Keratinocyte (primary cell): ENCODE results near the gene ABCD1. TPM values are rescaled to one million over a fixed set of nuclear protein-coding genes. Genes with fewer than 3 reads are reported as not detected.

Experiments used
- DNase-seq: peaks from one replicate; pipeline ENCODE4 v3.0.0-alpha.2; 2011; ENCODE audit warnings: low read depth, missing footprints, low spot score
- FAIRE-seq: peaks from 2 replicates; lab custom pipeline; 2011; peaks lifted over from hg19 to GRCh38; lab: Jason Lieb, UNC
- H2AFZ ChIP-seq: 2 replicates; pipeline ENCODE4 v1.6.0; 2012; ENCODE audit warnings: low read length, control low read depth, inconsistent platforms; ENCODE audit not compliant: control insufficient read depth
- H3K27ac ChIP-seq: 2 replicates; pipeline ENCODE4 v1.5.1; 2011; ENCODE audit warnings: low read length; ENCODE audit not compliant: control insufficient read depth, insufficient read depth
- H3K27me3 ChIP-seq: 3 replicates; pipeline ENCODE4 v1.6.0; 2011; ENCODE audit warnings: low read length; ENCODE audit not compliant: control insufficient read depth, insufficient read depth; ENCODE audit errors: extremely low read depth
- H3K36me3 ChIP-seq, 2 experiments: 2 replicates in 1 of 2; 3 replicates in 1 of 2; pipeline ENCODE4 v1.5.1; 2011; ENCODE audit warnings: low read length in 2 of 2, mild to moderate bottlenecking in 1 of 2; ENCODE audit not compliant: control insufficient read depth in 2 of 2, insufficient read depth in 2 of 2; ENCODE audit errors: extremely low read depth in 1 of 2
- H3K4me1 ChIP-seq: 3 replicates; pipeline ENCODE4 v1.5.1; 2011; ENCODE audit warnings: low read length; ENCODE audit not compliant: control insufficient read depth, insufficient read depth; ENCODE audit errors: extremely low read depth
- H3K4me2 ChIP-seq: 3 replicates; pipeline ENCODE4 v1.6.0; 2011; ENCODE audit warnings: low read depth, low read length; ENCODE audit not compliant: control insufficient read depth, insufficient read depth; ENCODE audit errors: extremely low read depth
- H3K4me3 ChIP-seq, 3 experiments: fragments of 200-600 bp in 1 of 3; sonication (generic) in 1 of 3; 2 replicates in 2 of 3; 3 replicates in 1 of 3; pipeline ENCODE4 v1.5.1; 2011 to 2016; ENCODE audit warnings: low read length in 3 of 3, mild to moderate bottlenecking in 3 of 3, control low read depth in 2 of 3, inconsistent platforms in 1 of 3, low read depth in 1 of 3, mixed read lengths in 1 of 3, mixed run types in 1 of 3, moderate library complexity in 1 of 3; ENCODE audit not compliant: control insufficient read depth in 2 of 3, insufficient read depth in 2 of 3; ENCODE audit errors: extremely low read depth in 1 of 3
- H3K79me2 ChIP-seq: 2 replicates; pipeline ENCODE4 v1.6.0; 2012; ENCODE audit warnings: low read length; ENCODE audit not compliant: control insufficient read depth, insufficient read depth
- H3K9ac ChIP-seq: 3 replicates; pipeline ENCODE4 v1.6.0; 2011; ENCODE audit warnings: low read length; ENCODE audit not compliant: control insufficient read depth, insufficient read depth; ENCODE audit errors: extremely low read depth
- H3K9me1 ChIP-seq: 3 replicates; pipeline ENCODE4 v1.6.0; 2011; ENCODE audit warnings: low read length; ENCODE audit not compliant: control insufficient read depth, insufficient read depth; ENCODE audit errors: extremely low read depth
- H3K9me3 ChIP-seq: 2 replicates; pipeline ENCODE4 v1.5.1; 2012; ENCODE audit warnings: low read depth, low read length; ENCODE audit not compliant: control insufficient read depth
- H4K20me1 ChIP-seq: 3 replicates; pipeline ENCODE4 v1.6.0; 2011; ENCODE audit warnings: low read length; ENCODE audit not compliant: control insufficient read depth, insufficient read depth; ENCODE audit errors: extremely low read depth
- EZH2 ChIP-seq: IDR thresholded peaks from one replicate; pipeline ENCODE4 v1.6.1; 2012; ENCODE audit warnings: inconsistent platforms, mild to moderate bottlenecking, low read length, moderate library complexity
- dilution Hi-C: fragments of 300-500 bp; cut with MboI; formaldehyde crosslinking; loops from one replicate; pipeline ENCODE4 v1.7.0; 2020; ENCODE audit warnings: low sequenced_read_pairs; ENCODE audit not compliant: extremely low pct_ligation_motif_present
- polyA plus RNA-seq, 5 experiments: library from polyadenylated mRNA; depleted of rRNA in 3 of 5; stranded (reverse) in 3 of 5; stranded (forward) in 1 of 5; unstranded in 1 of 5; fragments of >200 nt; gene quantifications; 1 replicate in 1 of 5; 2 replicates in 3 of 5; 3 replicates in 1 of 5; pipeline versions ENCODE4 v1.2.1 to v1.2.3, GENCODE V29; 2011 to 2012; ENCODE audit warnings: missing spikeins in 2 of 5, low read depth in 1 of 5, low replicate concordance in 1 of 5
- TF ChIP-seq, protein P1 (sequence below), 3 experiments: IDR thresholded peaks in 1 of 3; conservative IDR thresholded peaks in 1 of 3; optimal IDR thresholded peaks in 1 of 3; 2 replicates in 2 of 3; 3 replicates in 1 of 3; pipeline versions ENCODE3 to v1.5.1; 2011; ENCODE audit warnings: low read length in 3 of 3, mild to moderate bottlenecking in 3 of 3, moderate library complexity in 2 of 3, control low read depth in 1 of 3, inconsistent platforms in 1 of 3; ENCODE audit not compliant: insufficient read depth in 2 of 3; ENCODE audit errors: extremely low read depth in 1 of 3

ABCD1 gene
- polyA plus RNA-seq, 1 donor (not counting 4 experiments of a cell fraction or from before 2014, with no cell fraction given) = 0.81 TPM

DNA sequence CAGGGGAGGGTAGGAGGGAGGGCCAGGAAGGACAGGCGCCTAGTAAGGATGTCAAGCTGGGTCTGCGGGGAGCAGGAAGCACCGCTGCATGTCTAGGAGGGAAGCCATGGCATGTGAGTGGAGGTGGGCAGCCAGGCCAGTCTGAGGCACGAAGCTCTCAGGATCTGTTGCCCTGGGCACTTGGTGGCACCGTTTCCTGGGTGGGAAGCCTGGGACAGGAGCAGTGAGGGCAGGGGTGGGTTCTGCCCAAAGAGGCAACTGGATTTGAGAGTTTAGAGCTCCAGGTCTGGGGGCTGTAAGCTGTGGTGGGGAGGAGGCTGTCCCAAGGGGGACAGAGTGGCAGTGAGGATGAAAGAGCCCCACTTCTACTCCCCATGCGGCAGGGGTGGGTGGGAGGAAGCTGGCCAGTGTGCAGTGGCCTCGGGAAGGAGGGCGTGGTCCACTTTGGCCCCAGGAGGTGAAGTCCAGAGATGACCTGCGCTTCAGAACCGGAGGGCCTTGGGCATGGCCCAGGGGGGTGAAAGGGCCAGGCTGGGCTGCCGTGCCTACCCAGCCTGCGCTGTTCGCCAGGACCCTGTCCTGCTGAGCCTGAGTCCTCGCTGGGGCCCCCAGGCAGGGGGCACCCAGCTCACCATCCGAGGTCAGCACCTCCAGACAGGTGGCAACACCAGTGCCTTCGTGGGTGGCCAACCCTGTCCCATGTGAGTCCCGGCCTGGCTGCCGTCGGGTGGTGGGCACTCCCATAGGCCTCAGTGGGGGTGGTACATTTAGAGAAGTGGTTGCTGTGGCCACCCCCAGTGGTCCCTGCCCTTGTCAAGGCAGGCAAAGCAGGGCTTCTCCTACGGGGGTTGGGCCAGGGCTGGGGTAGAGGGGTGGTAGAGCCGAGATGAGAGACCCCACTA, 47.9 kb downstream of the ABCD1 start:
- no peak for FAIRE-seq
- dilution Hi-C loops = no loop called here

GRCh38 chrX:153773218-153773611, 48.6 kb downstream of the ABCD1 start:
- H3K27ac ChIP-seq = no peak overlapping the region
- no peak overlapping the region for H3K4me3 ChIP-seq
- no peak overlapping the region for H3K9ac ChIP-seq
- H3K4me1 ChIP-seq = peaks cover under 1% of the 10 kb centered on the region
- H3K27me3 ChIP-seq = no peaks in the 10 kb centered on the region
- no peak overlapping the region for H2AFZ ChIP-seq
- H3K9me1 ChIP-seq = no peaks in the 10 kb centered on the region
- DNase-seq (no peak), FAIRE-seq (no peak)
- dilution Hi-C loops = no loop called here
- no peak overlapping the region for H3K4me2 ChIP-seq
- peaks cover 0 to 6% of the 10 kb centered on the region in 2 experiments for H3K36me3 ChIP-seq
- TF ChIP-seq, protein P1, sequence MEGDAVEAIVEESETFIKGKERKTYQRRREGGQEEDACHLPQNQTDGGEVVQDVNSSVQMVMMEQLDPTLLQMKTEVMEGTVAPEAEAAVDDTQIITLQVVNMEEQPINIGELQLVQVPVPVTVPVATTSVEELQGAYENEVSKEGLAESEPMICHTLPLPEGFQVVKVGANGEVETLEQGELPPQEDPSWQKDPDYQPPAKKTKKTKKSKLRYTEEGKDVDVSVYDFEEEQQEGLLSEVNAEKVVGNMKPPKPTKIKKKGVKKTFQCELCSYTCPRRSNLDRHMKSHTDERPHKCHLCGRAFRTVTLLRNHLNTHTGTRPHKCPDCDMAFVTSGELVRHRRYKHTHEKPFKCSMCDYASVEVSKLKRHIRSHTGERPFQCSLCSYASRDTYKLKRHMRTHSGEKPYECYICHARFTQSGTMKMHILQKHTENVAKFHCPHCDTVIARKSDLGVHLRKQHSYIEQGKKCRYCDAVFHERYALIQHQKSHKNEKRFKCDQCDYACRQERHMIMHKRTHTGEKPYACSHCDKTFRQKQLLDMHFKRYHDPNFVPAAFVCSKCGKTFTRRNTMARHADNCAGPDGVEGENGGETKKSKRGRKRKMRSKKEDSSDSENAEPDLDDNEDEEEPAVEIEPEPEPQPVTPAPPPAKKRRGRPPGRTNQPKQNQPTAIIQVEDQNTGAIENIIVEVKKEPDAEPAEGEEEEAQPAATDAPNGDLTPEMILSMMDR (optimal IDR thresholded peaks at IDR 0.05 in 1 of 3, IDR thresholded peaks at IDR 0.05 in 1 of 3, conservative IDR thresholded peaks at IDR 0.05 in 1 of 3; ENCODE audit: extremely low read depth in 1 of 3, insufficient read depth in 2 of 3, low read length in 3 of 3) = no peak
- no peak for TF ChIP-seq EZH2
- H3K79me2 ChIP-seq = no peaks in the 10 kb centered on the region
- H3K9me3 ChIP-seq = peaks cover 4% of the 10 kb centered on the region
- H4K20me1 ChIP-seq = no peaks in the 10 kb centered on the region

More for the DNA sequence above, 47.9 kb downstream of the ABCD1 start:
- Histone ChIP-seq H4K20me1 (no peaks in the 10 kb centered on the region), H3K9ac (no peak overlapping the region), H3K9me3 (peaks cover 4% of the 10 kb centered on the region), H3K27me3 (no peaks in the 10 kb centered on the region), H3K27ac (no peak overlapping the region), H3K4me3 (no peak overlapping the region), H2AFZ (no peak overlapping the region), H3K36me3 (peaks cover 0 to 6% of the 10 kb centered on the region in 2 experiments), H3K9me1 (no peaks in the 10 kb centered on the region), H3K4me1 (no peaks in the 10 kb centered on the region), H3K4me2 (no peak overlapping the region), H3K79me2 (no peaks in the 10 kb centered on the region)
- DNase-seq = no peak
- TF ChIP-seq, protein P1 (optimal IDR thresholded peaks at IDR 0.05 in 1 of 3, IDR thresholded peaks at IDR 0.05 in 1 of 3, conservative IDR thresholded peaks at IDR 0.05 in 1 of 3; ENCODE audit: extremely low read depth in 1 of 3, insufficient read depth in 2 of 3, low read length in 3 of 3) = no peak
- TF ChIP-seq EZH2 = no peak
